Naive B cell (primary cell): Measurements from ENCODE around the gene TFDP2. TPM values are rescaled to one million over a fixed set of nuclear protein-coding genes. Genes with fewer than 3 reads are reported as not detected.
"Not testable (repeated sequence)": the region's sequence is repeated elsewhere in the genome, so short reads cannot be mapped to it uniquely, and the experiment has no call there.

Experiments
- ATAC-seq, 2 donors: fragments of 150-1000 bp; cut with Tn5 transposase; 2 replicates each; pipeline ENCODE4 v1.10.0; 2021; ENCODE audit warnings: low read depth in 2 of 2, mild to moderate bottlenecking in 2 of 2, moderate library complexity in 2 of 2
- DNase-seq: peaks from one replicate; pipeline ENCODE4 v3.0.0; 2022
- H3K27ac Mint-ChIP-seq, 6 donors: one replicate each; pipeline ENCODE4 v1.8.0; 2020 to 2022; ENCODE audit warnings: mild to moderate bottlenecking in 6 of 6, mixed read lengths in 6 of 6, moderate library complexity in 5 of 6, inconsistent platforms in 2 of 6
- H3K27me3 Mint-ChIP-seq, 3 donors: one replicate each; pipeline ENCODE4 v1.8.0; 2021 to 2022; ENCODE audit warnings: mixed read lengths in 3 of 3, mild to moderate bottlenecking in 1 of 3
- H3K36me3 Mint-ChIP-seq, 2 donors: one replicate each; pipeline ENCODE4 v1.8.0; 2020 to 2022; ENCODE audit warnings: mixed read lengths in 2 of 2, inconsistent platforms in 1 of 2, mild to moderate bottlenecking in 1 of 2
- H3K4me1 Mint-ChIP-seq, 3 donors: one replicate each; pipeline ENCODE4 v1.8.0; 2020 to 2022; ENCODE audit warnings: mixed read lengths in 3 of 3, inconsistent platforms in 1 of 3, mild to moderate bottlenecking in 1 of 3, moderate library complexity in 1 of 3
- H3K4me3 Mint-ChIP-seq, 8 donors: one replicate each; pipeline ENCODE4 v1.8.0; 2020 to 2022; ENCODE audit warnings: mild to moderate bottlenecking in 8 of 8, mixed read lengths in 8 of 8, moderate library complexity in 8 of 8, inconsistent platforms in 2 of 8
- H3K9me3 Mint-ChIP-seq, 7 donors: one replicate each; pipeline ENCODE4 v1.8.0; 2020 to 2022; ENCODE audit warnings: mixed read lengths in 7 of 7, mild to moderate bottlenecking in 5 of 7, inconsistent platforms in 2 of 7, moderate library complexity in 1 of 7
- polyA plus RNA-seq, 6 donors: library from polyadenylated mRNA; unstranded; fragments of 300-500 nt; fragmentation: Illumina TruSeq; gene quantifications; one replicate each; pipeline ENCODE4 v1.2.3, GENCODE V29; 2021; ENCODE audit warnings: low read depth in 6 of 6

The TFDP2 gene
- polyA plus RNA-seq, 6 donors from 2014 or later, result 9.3 to 33.8 (median 24.2) TPM

GRCh38 chr3:142115867-142116668 is 33.3 kb downstream of the TFDP2 start:
- H3K4me1 Mint-ChIP-seq, result peaks cover 2 to 34% (median 9%) of the 10 kb centered on the region in 3 donors
- peaks cover 0 to 4% (median 0%) of the 10 kb centered on the region in 7 donors for H3K9me3 Mint-ChIP-seq
- ATAC-seq, result no peak
- peaks cover 5 to 15% of the 10 kb centered on the region in 2 donors for H3K36me3 Mint-ChIP-seq
- no peaks in the 10 kb centered on the region for H3K27me3 Mint-ChIP-seq
- DNase-seq, result no peak
- peak overlapping the region in 1 of 6 donors; percentile 7 for H3K27ac Mint-ChIP-seq
- no peak overlapping the region for H3K4me3 Mint-ChIP-seq

DNA sequence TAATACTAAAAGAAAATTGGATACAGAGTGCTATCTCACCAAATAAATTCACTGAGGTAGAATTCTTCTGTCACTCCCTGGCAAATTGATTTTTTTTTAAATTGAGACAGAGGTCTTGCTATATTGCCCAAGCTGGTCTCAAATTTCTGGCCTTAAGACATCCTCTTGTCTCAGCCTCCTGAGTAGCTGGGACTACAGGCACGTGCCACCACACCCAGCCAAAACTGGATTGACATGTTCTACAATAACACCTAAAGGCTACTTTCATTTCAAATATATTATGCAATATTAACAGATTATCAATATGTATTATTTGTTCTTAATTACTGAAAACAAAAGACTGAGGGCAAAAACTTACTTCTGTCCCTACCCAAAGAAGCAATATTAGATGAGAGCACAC is 36.7 kb downstream of the TFDP2 start:
- Mint-ChIP-seq H3K27me3 (no peaks in the 10 kb centered on the region), H3K4me3 (no peak overlapping the region), H3K36me3 (peaks cover 5 to 7% of the 10 kb centered on the region in 2 donors), H3K4me1 (peaks cover 11 to 32% (median 12%) of the 10 kb centered on the region in 3 donors), H3K27ac (no peak overlapping the region), H3K9me3 (peaks cover 0 to 4% (median 0%) of the 10 kb centered on the region in 7 donors)
- ATAC-seq, result no peak
- no peak for DNase-seq

GRCh38 chr3:142106548-142106947 is 42.8 kb downstream of the TFDP2 start:
- DNase-seq, result no peak
- H3K27me3 Mint-ChIP-seq, result no peaks in the 10 kb centered on the region
- H3K9me3 Mint-ChIP-seq, result peaks cover 0 to 3% (median 0%) of the 10 kb centered on the region in 7 donors

DNA sequence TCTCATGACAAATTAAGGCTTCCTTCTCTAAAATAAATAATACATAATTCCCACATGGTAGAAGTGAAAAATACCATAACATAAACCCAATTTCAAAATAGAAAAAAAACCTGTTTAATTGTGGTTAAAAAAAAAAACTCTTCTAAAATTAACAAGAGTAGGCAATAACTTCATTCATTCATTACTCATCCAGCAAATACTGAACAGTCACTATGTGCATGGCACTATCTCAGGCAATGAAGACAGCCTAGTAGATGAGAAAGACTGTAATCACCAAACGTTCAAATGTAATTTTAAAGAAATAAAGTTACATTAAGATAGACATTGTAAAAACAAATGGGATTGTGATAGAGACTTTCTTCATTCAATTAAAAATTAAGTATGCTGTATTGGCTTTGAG is 43.4 kb downstream of the TFDP2 start:
- DNase-seq, result no peak
- Mint-ChIP-seq H3K4me3 (no peak overlapping the region), H3K4me1 (peaks cover 10 to 14% (median 10%) of the 10 kb centered on the region in 3 donors), H3K9me3 (no peaks in the 10 kb centered on the region), H3K27me3 (no peaks in the 10 kb centered on the region), H3K36me3 (no peaks in the 10 kb centered on the region), H3K27ac (no peak overlapping the region)
- no peak for ATAC-seq

More at GRCh38 chr3:142106548-142106947, 42.8 kb downstream of the TFDP2 start:
- Mint-ChIP-seq H3K4me3 (no peak overlapping the region), H3K36me3 (peaks cover 4 to 5% of the 10 kb centered on the region in 2 donors), H3K27ac (peak overlapping the region in 1 of 6 donors; percentile 1), H3K4me1 (peaks cover 10 to 19% (median 10%) of the 10 kb centered on the region in 3 donors)
- ATAC-seq, result no peak

DNA sequence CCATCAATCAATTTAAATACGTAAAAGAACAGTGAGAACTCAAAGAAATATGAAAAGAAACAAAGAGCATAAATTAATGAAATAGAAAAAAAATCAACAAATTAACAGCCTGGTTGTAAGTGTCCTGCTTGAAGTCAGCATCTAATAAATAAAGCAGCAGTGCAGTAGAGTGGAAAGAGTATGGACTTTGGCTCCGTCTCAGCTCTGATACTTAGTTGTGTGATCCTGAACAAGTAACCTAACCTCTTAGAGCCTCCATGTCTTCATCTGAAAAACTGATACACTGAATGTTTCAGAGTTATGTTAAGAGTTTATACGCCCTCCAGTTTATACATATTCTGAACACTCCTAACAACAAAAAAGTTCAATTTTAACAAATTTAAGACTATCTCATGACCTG is 44.6 kb downstream of the TFDP2 start:
- Mint-ChIP-seq H3K36me3 (peaks cover 0 to 3% of the 10 kb centered on the region in 2 donors), H3K27me3 (no peaks in the 10 kb centered on the region), H3K4me1 (peaks cover 10 to 14% (median 12%) of the 10 kb centered on the region in 3 donors), H3K27ac (peak overlapping the region in 1 of 6 donors; percentile 1), H3K4me3 (no peak overlapping the region), H3K9me3 (no peaks in the 10 kb centered on the region)
- no peak for DNase-seq
- no peak for ATAC-seq

DNA sequence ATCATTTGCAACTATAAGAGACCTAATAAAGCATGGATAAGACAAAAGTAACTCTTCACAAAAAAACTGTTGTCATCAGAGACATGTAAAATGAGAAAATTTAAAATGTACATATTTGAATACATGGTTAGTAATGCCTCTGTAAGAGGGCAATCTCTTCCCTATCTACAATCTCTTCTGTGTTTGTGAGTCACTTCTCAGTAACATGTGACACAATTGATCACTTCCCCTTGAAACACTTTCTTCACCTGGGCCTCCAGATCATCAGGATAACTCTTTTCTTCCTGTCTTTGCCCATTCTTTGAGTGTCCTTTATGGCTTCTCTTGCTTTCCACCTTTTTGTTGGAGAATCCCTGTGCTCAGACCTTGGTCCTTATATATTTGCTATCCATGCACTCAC is 50.4 kb downstream of the TFDP2 start:
- Mint-ChIP-seq H3K9me3 (no peaks in the 10 kb centered on the region), H3K4me1 (peaks cover 0 to 8% (median 0%) of the 10 kb centered on the region in 3 donors), H3K36me3 (peaks cover 0 to 10% of the 10 kb centered on the region in 2 donors), H3K27ac (peak overlapping the region in 1 of 6 donors; percentile 73), H3K4me3 (no peak overlapping the region), H3K27me3 (no peaks in the 10 kb centered on the region)
- no peak for DNase-seq
- ATAC-seq, result no peak

GRCh38 chr3:142097099-142097843 is 52.1 kb downstream of the TFDP2 start:
- Mint-ChIP-seq H3K27ac (peak overlapping the region in 1 of 6 donors; percentile 82), H3K4me3 (no peak overlapping the region), H3K27me3 (no peaks in the 10 kb centered on the region), H3K36me3 (peaks cover 0 to 10% of the 10 kb centered on the region in 2 donors), H3K4me1 (peaks cover 0 to 8% (median 0%) of the 10 kb centered on the region in 3 donors), H3K9me3 (no peaks in the 10 kb centered on the region)
- no peak for ATAC-seq
- DNase-seq, result no peak

- Mint-ChIP-seq H3K36me3 (peaks cover 0 to 10% of the 10 kb centered on the region in 2 donors), H3K27me3 (no peaks in the 10 kb centered on the region), H3K4me3 (no peak overlapping the region)
Measured at GRCh38 chr3:142095841-142096240, 53.5 kb downstream of the TFDP2 start.

GRCh38 chr3:142088925-142089324 is 60.4 kb downstream of the TFDP2 start:
- not testable (repeated sequence) for H3K4me3 Mint-ChIP-seq, H3K4me1 Mint-ChIP-seq, ATAC-seq, DNase-seq, H3K9me3 Mint-ChIP-seq, H3K27me3 Mint-ChIP-seq, H3K27ac Mint-ChIP-seq
- H3K36me3 Mint-ChIP-seq, result peaks cover 7 to 17% of the 10 kb centered on the region in 2 donors

More at GRCh38 chr3:142095841-142096240, 53.5 kb downstream of the TFDP2 start:
- no peak for DNase-seq
- H3K4me1 Mint-ChIP-seq, result peaks cover 0 to 8% (median 0%) of the 10 kb centered on the region in 3 donors
- ATAC-seq, result no peak
- no peaks in the 10 kb centered on the region for H3K9me3 Mint-ChIP-seq
- H3K27ac Mint-ChIP-seq, result no peak overlapping the region

DNA sequence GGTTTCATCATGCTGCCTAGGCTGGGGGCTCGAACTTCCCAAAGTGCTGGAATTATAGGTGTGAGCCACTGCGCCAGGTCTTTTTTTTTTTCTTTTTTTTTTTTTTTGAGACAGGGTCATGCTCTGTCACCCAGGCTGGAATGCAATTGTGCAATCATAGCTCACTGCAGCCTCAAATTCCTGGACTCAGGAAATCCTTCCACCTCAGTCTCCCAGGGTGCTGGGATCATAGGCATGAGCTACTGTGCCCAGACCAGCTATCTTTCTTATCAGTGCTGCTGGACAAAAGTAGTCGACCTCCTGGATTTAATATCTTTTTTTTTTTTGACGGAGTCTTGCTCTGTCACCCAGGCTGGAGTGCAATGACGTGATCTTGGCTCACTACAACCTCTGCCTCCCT is 60.8 kb downstream of the TFDP2 start:
- DNase-seq, result no peak
- Mint-ChIP-seq H3K27me3 (no peaks in the 10 kb centered on the region), H3K36me3 (peaks cover 11 to 21% of the 10 kb centered on the region in 2 donors), H3K27ac (no peak overlapping the region), H3K4me3 (no peak overlapping the region), H3K4me1 (peaks cover 0 to 3% (median 0%) of the 10 kb centered on the region in 3 donors), H3K9me3 (peaks cover 0 to 11% (median 0%) of the 10 kb centered on the region in 7 donors)
- no peak for ATAC-seq

GRCh38 chr3:142087676-142088075 is 61.7 kb downstream of the TFDP2 start:
- Mint-ChIP-seq H3K27ac (no peak overlapping the region), H3K4me3 (no peak overlapping the region)
- DNase-seq, result no peak

DNA sequence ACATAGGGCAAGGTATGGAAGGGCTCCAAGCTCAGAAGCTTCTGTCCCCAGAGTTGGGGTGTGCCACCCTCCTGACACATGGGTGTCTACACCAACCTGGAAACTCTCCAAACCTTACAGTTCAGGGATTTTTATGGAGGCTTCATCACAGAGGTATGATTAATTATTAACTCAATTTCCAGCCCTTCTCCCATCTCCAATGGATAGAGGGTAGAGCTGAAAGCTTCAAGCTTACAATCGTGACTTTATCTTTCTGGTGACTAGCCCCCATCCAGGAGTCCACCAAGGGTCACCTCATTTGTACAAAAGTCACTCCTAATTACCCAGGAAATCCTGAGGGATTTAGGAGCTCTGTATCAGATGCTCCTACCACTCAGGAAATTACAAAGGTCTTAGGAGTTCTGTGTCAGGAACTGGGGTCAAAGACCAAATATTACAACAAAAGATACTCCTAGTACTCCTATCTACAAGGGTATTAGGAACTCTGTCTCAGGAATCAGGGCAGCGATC is 62.7 kb downstream of the TFDP2 start:
- Mint-ChIP-seq H3K27me3 (no peaks in the 10 kb centered on the region), H3K4me3 (no peak overlapping the region), H3K9me3 (peaks cover 0 to 11% (median 0%) of the 10 kb centered on the region in 7 donors), H3K4me1 (peaks cover 0 to 6% (median 0%) of the 10 kb centered on the region in 3 donors), H3K36me3 (peaks cover 11 to 23% of the 10 kb centered on the region in 2 donors), H3K27ac (no peak overlapping the region)
- ATAC-seq (no peak), DNase-seq (no peak)

More at GRCh38 chr3:142087676-142088075, 61.7 kb downstream of the TFDP2 start:
- peaks cover 0 to 6% (median 0%) of the 10 kb centered on the region in 3 donors for H3K4me1 Mint-ChIP-seq
- H3K36me3 Mint-ChIP-seq, result peaks cover 11 to 23% of the 10 kb centered on the region in 2 donors
- H3K9me3 Mint-ChIP-seq, result peaks cover 0 to 11% (median 0%) of the 10 kb centered on the region in 7 donors
- no peaks in the 10 kb centered on the region for H3K27me3 Mint-ChIP-seq
- ATAC-seq, result no peak

GRCh38 chr3:142081178-142081577 is 68.2 kb downstream of the TFDP2 start:
- DNase-seq (no peak), ATAC-seq (no peak)
- H3K9me3 Mint-ChIP-seq, result peaks cover 6 to 18% (median 12%) of the 10 kb centered on the region in 7 donors
- H3K27ac Mint-ChIP-seq, result no peak overlapping the region
- H3K4me3 Mint-ChIP-seq, result no peak overlapping the region
- H3K36me3 Mint-ChIP-seq, result peaks cover 37 to 41% of the 10 kb centered on the region in 2 donors
- H3K27me3 Mint-ChIP-seq, result no peaks in the 10 kb centered on the region
- peaks cover 0 to 13% (median 0%) of the 10 kb centered on the region in 3 donors for H3K4me1 Mint-ChIP-seq
